RWPE2 (cell line): ENCODE results near the gene KCNAB1.

Source experiments
- ATAC-seq: fragments of 200-7000 bp; cut with Tn5 transposase; 3 replicates; pipeline ENCODE4 v1.9.1; 2021; ENCODE audit warnings: low read depth
- DNase-seq: peaks from one replicate; pipeline ENCODE4 v3.0.0-alpha.2; 2020; ENCODE audit warnings: low spot score
- H3K27ac ChIP-seq: fragments of 450-650 bp; 2 replicates; pipeline ENCODE4 v1.5.1; 2017; ENCODE audit warnings: mild to moderate bottlenecking; ENCODE audit not compliant: poor library complexity, severe bottlenecking
- H3K27me3 ChIP-seq: fragments of 250-450 bp; sonication (Bioruptor Pico); 2 replicates; pipeline ENCODE4 v1.5.1; 2021; ENCODE audit warnings: mild to moderate bottlenecking, moderate library complexity; ENCODE audit not compliant: insufficient read depth, poor library complexity, severe bottlenecking
- H3K36me3 ChIP-seq: fragments of 250-450 bp; sonication (Bioruptor Pico); 2 replicates; pipeline ENCODE4 v1.5.1; 2020; ENCODE audit warnings: low read depth, mild to moderate bottlenecking, moderate library complexity
- H3K4me1 ChIP-seq: fragments of 250-450 bp; sonication (Bioruptor Pico); 2 replicates; pipeline ENCODE4 v1.5.1; 2021; ENCODE audit warnings: mild to moderate bottlenecking, moderate library complexity; ENCODE audit not compliant: insufficient read depth, poor library complexity, severe bottlenecking
- H3K4me3 ChIP-seq: fragments of 250-450 bp; sonication (Bioruptor Pico); 2 replicates; pipeline ENCODE4 v1.5.1; 2021; ENCODE audit warnings: mild to moderate bottlenecking, moderate library complexity; ENCODE audit not compliant: severe bottlenecking
- H3K9me3 ChIP-seq: fragments of 250-450 bp; sonication (Bioruptor Pico); 2 replicates; pipeline ENCODE4 v1.5.1; 2021; ENCODE audit warnings: mild to moderate bottlenecking, moderate library complexity; ENCODE audit not compliant: severe bottlenecking
- CTCF ChIP-seq: fragments of 450-650 bp; IDR thresholded peaks from one replicate; pipeline ENCODE4 v1.5.1; 2017; ENCODE audit warnings: mild to moderate bottlenecking, moderate library complexity; ENCODE audit not compliant: poor library complexity, severe bottlenecking

Gene KCNAB1

DNA sequence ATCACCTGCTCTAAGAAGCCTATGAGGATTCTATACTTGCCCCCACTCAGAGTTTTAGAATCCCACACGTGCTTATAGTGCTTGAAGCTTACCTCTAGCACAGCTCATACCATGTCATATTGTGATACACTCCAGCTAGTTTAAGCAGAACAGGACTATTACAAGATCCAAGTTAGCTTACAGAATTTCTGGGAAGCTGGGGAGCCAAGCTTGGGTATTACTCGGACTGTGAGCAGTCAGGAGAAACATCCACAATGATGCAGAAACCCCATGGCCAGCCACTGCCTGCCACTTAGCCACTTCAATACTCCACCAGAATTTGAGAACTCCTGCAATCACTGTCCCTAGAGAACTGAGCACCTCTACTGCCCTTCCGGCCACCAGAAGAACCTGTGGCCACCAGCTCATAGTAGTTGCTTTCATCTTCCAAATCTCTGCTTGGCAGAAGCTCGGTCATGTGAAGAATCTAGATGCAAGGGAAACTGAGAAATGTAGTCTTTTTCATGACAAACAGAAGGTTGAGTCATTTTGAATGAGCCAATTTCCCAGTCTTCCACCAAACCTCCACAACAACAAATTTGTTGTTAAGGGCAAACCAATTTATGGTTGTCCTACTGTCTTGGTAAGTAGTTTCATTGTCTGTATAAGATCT is 462.3 kb downstream of the KCNAB1 start:
- Histone ChIP-seq H3K27me3 (no peaks in the 10 kb centered on the region), H3K9me3 (no peaks in the 10 kb centered on the region), H3K4me1 (peaks cover 8% of the 10 kb centered on the region), H3K36me3 (no peaks in the 10 kb centered on the region), H3K4me3 (no peak overlapping the region), H3K27ac (no peak overlapping the region)
- TF ChIP-seq CTCF: no peak
- DNase-seq (no peak), ATAC-seq (no peak)

DNA sequence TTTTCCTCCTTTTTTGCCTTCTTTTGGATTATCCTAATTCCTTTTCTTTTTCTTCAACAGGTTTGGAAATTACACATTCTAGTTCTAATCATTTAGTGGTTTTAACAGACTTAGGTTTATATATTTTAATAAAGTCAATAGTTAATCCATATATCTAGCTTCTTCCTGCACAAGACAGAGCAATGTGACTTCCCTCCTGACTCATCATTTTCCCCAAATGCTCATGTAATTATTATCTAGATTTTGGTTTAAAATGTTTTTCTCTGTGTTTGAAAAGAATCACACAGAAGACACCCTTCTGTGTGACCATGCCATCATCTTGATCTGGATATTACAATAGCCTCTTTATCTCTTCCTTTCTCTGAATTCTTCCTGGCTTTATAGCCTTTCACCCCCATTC is 463.1 kb downstream of the KCNAB1 start:
- Histone ChIP-seq H3K4me1 (peaks cover 8% of the 10 kb centered on the region), H3K4me3 (no peak overlapping the region), H3K9me3 (no peaks in the 10 kb centered on the region), H3K27me3 (no peaks in the 10 kb centered on the region), H3K27ac (no peak overlapping the region), H3K36me3 (no peaks in the 10 kb centered on the region)
- no peak for TF ChIP-seq CTCF
- ATAC-seq (no peak), DNase-seq (no peak)

DNA sequence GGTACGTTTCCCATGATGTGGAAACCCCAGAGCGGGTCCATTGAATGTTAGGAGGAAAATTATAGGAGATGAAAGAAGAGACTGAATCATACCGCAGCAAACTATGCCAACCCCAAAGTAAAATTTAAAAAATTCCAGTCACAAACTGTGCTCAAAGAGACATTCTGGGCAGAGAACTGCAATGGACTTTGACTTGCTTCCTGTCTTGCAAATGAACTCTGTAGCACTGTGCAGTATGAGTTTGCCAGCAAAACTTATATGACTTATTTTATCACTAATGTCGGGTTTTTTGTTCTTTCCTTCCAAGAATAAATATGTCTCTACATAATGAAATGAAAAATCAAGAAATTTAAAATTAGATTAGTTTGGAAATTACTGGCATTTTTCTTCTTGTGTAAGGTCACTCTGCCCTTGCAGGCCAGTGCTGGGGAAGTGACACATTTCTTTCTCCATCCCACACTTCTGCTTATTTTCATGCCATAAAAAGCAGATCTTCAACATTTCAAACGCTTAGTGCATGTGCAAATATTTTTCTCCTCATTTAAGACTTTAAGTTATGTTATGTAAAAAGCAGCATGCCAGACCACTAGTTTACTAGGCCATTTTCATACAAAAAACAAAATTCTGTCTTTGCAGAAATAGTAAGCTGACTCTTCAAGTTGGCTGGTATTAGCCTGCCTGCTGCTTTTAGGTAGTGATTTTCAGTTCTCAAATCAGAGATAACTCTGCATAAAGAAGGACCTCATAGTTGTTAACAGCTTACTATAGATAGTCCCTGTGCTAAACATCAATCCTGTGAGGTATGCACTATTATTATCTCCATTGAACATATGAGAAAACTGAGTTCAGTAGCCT is 466.8 kb downstream of the KCNAB1 start:
- H3K4me1 ChIP-seq: no peaks in the 10 kb centered on the region
- no peaks in the 10 kb centered on the region for H3K27me3 ChIP-seq
- no peak overlapping the region for H3K27ac ChIP-seq
- no peak overlapping the region for H3K4me3 ChIP-seq
- DNase-seq (no peak), ATAC-seq (no peak)
- TF ChIP-seq CTCF: no peak
- no peaks in the 10 kb centered on the region for H3K36me3 ChIP-seq
- H3K9me3 ChIP-seq: no peaks in the 10 kb centered on the region

DNA sequence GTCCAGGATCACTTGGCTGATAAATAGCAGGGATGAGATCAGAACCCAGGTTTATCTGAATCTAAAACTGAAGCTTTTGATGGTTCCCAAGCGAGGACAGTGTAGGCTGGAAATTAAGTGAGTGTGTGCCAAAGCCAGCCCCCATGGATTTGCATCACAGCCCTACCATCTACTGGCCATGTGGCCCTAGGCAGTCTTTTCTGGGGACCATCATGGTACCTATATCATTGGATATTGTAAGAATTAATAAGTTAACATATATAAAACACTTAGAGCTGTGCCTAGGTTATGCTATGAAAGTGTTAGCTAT is 467.3 kb downstream of the KCNAB1 start:
- DNase-seq: no peak
- Histone ChIP-seq H3K27me3 (no peaks in the 10 kb centered on the region), H3K27ac (no peak overlapping the region), H3K36me3 (no peaks in the 10 kb centered on the region), H3K4me1 (no peaks in the 10 kb centered on the region), H3K4me3 (no peak overlapping the region), H3K9me3 (no peaks in the 10 kb centered on the region)
- TF ChIP-seq CTCF: no peak
- no peak for ATAC-seq
